ENCODE data around the gene PTPRK.

PTPRK gene

GRCh38 chr6:128515550-128516513 is 4.6 kb downstream of the PTPRK start:
- no peak for DNase-seq

GRCh38 chr6:128513878-128514277 is 6.5 kb downstream of the PTPRK start:
- DNase-seq, result no peak

- DNase-seq, result no peak
Observed at GRCh38 chr6:128512296-128512695, 8.1 kb downstream of the PTPRK start.

GRCh38 chr6:128511506-128511905 is 8.9 kb downstream of the PTPRK start:
- no peak for DNase-seq

GRCh38 chr6:128509709-128510108 is 10.7 kb downstream of the PTPRK start:
- DNase-seq, result no peak

- DNase-seq, result no peak
Observed at GRCh38 chr6:128508588-128509296, 11.7 kb downstream of the PTPRK start.

- DNase-seq, result no peak
Observed at GRCh38 chr6:128507337-128508310, 12.8 kb downstream of the PTPRK start.

GRCh38 chr6:128505603-128506002 is 14.8 kb downstream of the PTPRK start:
- no peak for DNase-seq

- no peak for DNase-seq
Observed at GRCh38 chr6:128504003-128504654, 16.3 kb downstream of the PTPRK start.

- no peak for DNase-seq
Observed at GRCh38 chr6:128500749-128501600, 19.4 kb downstream of the PTPRK start.

- DNase-seq, result no peak
Observed at GRCh38 chr6:128500014-128500413, 20.4 kb downstream of the PTPRK start.

GRCh38 chr6:128499079-128499731 is 21.2 kb downstream of the PTPRK start:
- DNase-seq, result no peak

- no peak for DNase-seq
Observed at GRCh38 chr6:128498234-128498633, 22.2 kb downstream of the PTPRK start.

- no peak for DNase-seq
Observed at GRCh38 chr6:128495536-128496333, 24.7 kb downstream of the PTPRK start.

GRCh38 chr6:128494440-128494839 is 26.0 kb downstream of the PTPRK start:
- DNase-seq, result no peak

- DNase-seq, result no peak
Observed at GRCh38 chr6:128493877-128494276, 26.5 kb downstream of the PTPRK start.

GRCh38 chr6:128492386-128492785 is 28.0 kb downstream of the PTPRK start:
- DNase-seq, result no peak

- no peak for DNase-seq
Observed at GRCh38 chr6:128491610-128492206, 28.7 kb downstream of the PTPRK start.

GRCh38 chr6:128491100-128491581 is 29.3 kb downstream of the PTPRK start:
- no peak for DNase-seq

Measured in CD4-positive, alpha-beta T cell treated with Interferon gamma for 1 hour (primary cell).